LNCaP clone FGC (cell line): Measurements from ENCODE around the gene CISD1.
A peak's percentile ranks its signal among the peaks of the same experiment; 100 is the strongest.

Experiments
- DNase-seq: peaks from one replicate; pipeline ENCODE4 v3.0.0-alpha.2; 2011; ENCODE audit warnings: low read depth
- H3K4me3 ChIP-seq: 2 replicates; pipeline ENCODE4 v1.5.1; 2011; ENCODE audit warnings: mild to moderate bottlenecking, low read depth, low read length, control low read depth
- CTCF ChIP-seq: IDR thresholded peaks from 2 replicates; pipeline ENCODE4 v1.5.1; 2012; ENCODE audit warnings: mild to moderate bottlenecking; ENCODE audit not compliant: control insufficient read depth, insufficient read depth; ENCODE audit errors: extremely low read depth

The CISD1 gene

GRCh38 chr10:58278274-58278961, 9.5 kb downstream of the CISD1 start:
- no peak for DNase-seq
- no peak overlapping the region for H3K4me3 ChIP-seq
- TF ChIP-seq CTCF: no peak

- DNase-seq: no peak
- no peak for TF ChIP-seq CTCF
- H3K4me3 ChIP-seq: no peak overlapping the region
Observed at GRCh38 chr10:58278962-58279307, 10.0 kb downstream of the CISD1 start.

GRCh38 chr10:58280477-58280876, 11.5 kb downstream of the CISD1 start:
- H3K4me3 ChIP-seq: no peak overlapping the region
- no peak for DNase-seq
- no peak for TF ChIP-seq CTCF

- no peak for DNase-seq
- no peak overlapping the region for H3K4me3 ChIP-seq
- TF ChIP-seq CTCF: no peak
Observed at GRCh38 chr10:58281092-58281752, 12.3 kb downstream of the CISD1 start.

GRCh38 chr10:58282615-58283014, 13.7 kb downstream of the CISD1 start:
- no peak overlapping the region for H3K4me3 ChIP-seq
- TF ChIP-seq CTCF: no peak
- no peak for DNase-seq

- DNase-seq: peak; percentile 33
- peak; percentile 89 for TF ChIP-seq CTCF
- no peak overlapping the region for H3K4me3 ChIP-seq
Observed at GRCh38 chr10:58291538-58292174, 22.7 kb downstream of the CISD1 start.
